Parathyroid adenoma (tissue), 2 donors: ENCODE results near the gene FBN2.

Source experiments
- H2AFZ ChIP-seq: fragments of 300-600 bp; sonication (generic); one replicate; pipeline ENCODE4 v1.7.0; 2017; ENCODE audit warnings: antibody characterized with exemption, mild to moderate bottlenecking
- H3K27ac ChIP-seq: fragments of 300-600 bp; sonication (generic); one replicate; pipeline ENCODE4 v1.7.0; 2017
- H3K27me3 ChIP-seq: fragments of 300-600 bp; sonication (generic); one replicate; pipeline ENCODE4 v1.7.0; 2017; ENCODE audit warnings: low read length; ENCODE audit not compliant: control insufficient read depth, insufficient read depth
- H3K36me3 ChIP-seq: fragments of 300-600 bp; sonication (generic); one replicate; pipeline ENCODE4 v1.7.0; 2017; ENCODE audit warnings: low read length; ENCODE audit not compliant: control insufficient read depth, insufficient read depth
- H3K4me1 ChIP-seq: fragments of 300-600 bp; sonication (generic); one replicate; pipeline ENCODE4 v1.7.0; 2017; ENCODE audit warnings: control low read depth
- H3K4me2 ChIP-seq: fragments of 300-600 bp; sonication (generic); one replicate; pipeline ENCODE4 v1.7.0; 2017; ENCODE audit warnings: low read length
- H3K4me3 ChIP-seq: fragments of 300-600 bp; sonication (generic); one replicate; pipeline ENCODE4 v1.7.0; 2017; ENCODE audit warnings: low read depth, low read length
- H3K79me2 ChIP-seq: fragments of 300-600 bp; sonication (generic); one replicate; pipeline ENCODE4 v1.7.0; 2017; ENCODE audit warnings: control low read depth
- H3K9ac ChIP-seq: fragments of 300-600 bp; sonication (generic); one replicate; pipeline ENCODE4 v1.7.0; 2017; ENCODE audit warnings: mild to moderate bottlenecking
- H3K9me3 ChIP-seq: fragments of 300-600 bp; sonication (generic); one replicate; pipeline ENCODE4 v1.7.0; 2017; ENCODE audit warnings: low read length; ENCODE audit not compliant: control insufficient read depth
- CTCF ChIP-seq: fragments of 300-600 bp; sonication (generic); IDR thresholded peaks from one replicate; pipeline ENCODE4 v1.7.0; 2017; ENCODE audit warnings: antibody characterized with exemption, mild to moderate bottlenecking
- donor health status: primary hyperparathyroidism.

Gene FBN2

GRCh38 chr5:128237546-128237945 lies 300.5 kb downstream of the FBN2 start:
- Histone ChIP-seq H3K4me2 (no peak overlapping the region), H2AFZ (no peak overlapping the region), H3K79me2 (no peaks in the 10 kb centered on the region), H3K9me3 (no peaks in the 10 kb centered on the region), H3K27ac (no peak overlapping the region), H3K4me1 (no peaks in the 10 kb centered on the region), H3K27me3 (no peaks in the 10 kb centered on the region), H3K9ac (no peak overlapping the region), H3K4me3 (no peak overlapping the region), H3K36me3 (no peaks in the 10 kb centered on the region)
- TF ChIP-seq CTCF, result no peak

- H3K27ac ChIP-seq, result no peak overlapping the region
These were observed 301.0 kb downstream of the FBN2 start for GRCh38 chr5:128237000-128237399.

GRCh38 chr5:128236334-128236733 lies 301.7 kb downstream of the FBN2 start:
- no peak overlapping the region for H3K4me2 ChIP-seq
- no peaks in the 10 kb centered on the region for H3K36me3 ChIP-seq
- no peak overlapping the region for H2AFZ ChIP-seq
- H3K9ac ChIP-seq, result no peak overlapping the region
- TF ChIP-seq CTCF, result no peak
- no peaks in the 10 kb centered on the region for H3K9me3 ChIP-seq
- no peak overlapping the region for H3K4me3 ChIP-seq
- no peak overlapping the region for H3K27ac ChIP-seq
- H3K79me2 ChIP-seq, result no peaks in the 10 kb centered on the region
- H3K4me1 ChIP-seq, result no peaks in the 10 kb centered on the region
- H3K27me3 ChIP-seq, result no peaks in the 10 kb centered on the region

More at GRCh38 chr5:128237000-128237399, 301.0 kb downstream of the FBN2 start:
- H3K79me2 ChIP-seq, result no peaks in the 10 kb centered on the region
- H3K9me3 ChIP-seq, result no peaks in the 10 kb centered on the region
- H3K4me2 ChIP-seq, result no peak overlapping the region
- no peaks in the 10 kb centered on the region for H3K4me1 ChIP-seq
- no peak overlapping the region for H2AFZ ChIP-seq
- H3K27me3 ChIP-seq, result no peaks in the 10 kb centered on the region
- H3K36me3 ChIP-seq, result no peaks in the 10 kb centered on the region
- no peak overlapping the region for H3K4me3 ChIP-seq
- TF ChIP-seq CTCF, result no peak
- H3K9ac ChIP-seq, result no peak overlapping the region

DNA sequence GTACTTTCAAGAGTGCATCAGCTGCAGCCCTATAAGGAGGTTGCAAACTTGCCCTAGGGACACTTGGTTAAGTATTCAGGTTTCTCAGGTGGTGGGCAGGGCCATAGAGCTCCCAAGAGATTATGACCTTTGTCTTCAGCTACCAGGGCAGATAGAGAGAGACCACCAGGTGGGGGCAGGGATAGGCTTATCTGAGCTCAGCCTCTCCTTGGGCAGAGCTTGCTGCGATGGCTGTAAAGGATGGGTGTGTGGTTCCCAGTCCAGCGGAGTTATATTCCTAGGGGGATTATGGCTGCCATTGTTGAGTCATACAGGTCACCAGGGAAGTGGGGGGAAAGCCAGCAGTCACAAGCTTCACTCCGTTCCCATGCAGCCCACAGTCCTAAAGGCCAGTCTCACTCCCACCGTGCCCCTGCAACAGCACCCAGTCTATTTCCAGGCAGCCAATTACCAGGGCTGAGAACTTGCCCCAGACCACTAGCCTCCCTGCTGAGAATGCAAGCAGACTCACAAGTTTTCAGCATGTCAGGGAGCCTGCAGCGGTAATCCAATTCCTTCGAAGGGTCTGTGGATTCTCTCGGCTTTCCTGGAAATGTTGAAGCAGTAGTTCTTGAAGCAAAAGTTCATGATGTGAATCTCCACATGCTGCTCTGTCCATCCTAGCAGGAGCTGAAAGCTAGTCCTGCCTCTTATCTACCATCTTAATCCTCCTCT lies 303.0 kb downstream of the FBN2 start:
- no peak overlapping the region for H3K4me3 ChIP-seq
- no peak for TF ChIP-seq CTCF

GRCh38 chr5:128228521-128228920 lies 309.5 kb downstream of the FBN2 start:
- no peak for TF ChIP-seq CTCF
- peaks cover 5% of the 10 kb centered on the region for H3K4me1 ChIP-seq
- no peak overlapping the region for H3K4me2 ChIP-seq
- H3K79me2 ChIP-seq, result no peaks in the 10 kb centered on the region
- H3K9me3 ChIP-seq, result no peaks in the 10 kb centered on the region
- no peak overlapping the region for H3K9ac ChIP-seq
- H3K36me3 ChIP-seq, result no peaks in the 10 kb centered on the region
- peak overlapping the region; percentile 39 for H2AFZ ChIP-seq
- H3K4me3 ChIP-seq, result no peak overlapping the region
- no peak overlapping the region for H3K27ac ChIP-seq
- H3K27me3 ChIP-seq, result no peaks in the 10 kb centered on the region

More for the DNA sequence above, 303.0 kb downstream of the FBN2 start:
- no peaks in the 10 kb centered on the region for H3K4me1 ChIP-seq
- no peaks in the 10 kb centered on the region for H3K9me3 ChIP-seq
- H3K79me2 ChIP-seq, result no peaks in the 10 kb centered on the region
- H3K4me2 ChIP-seq, result no peak overlapping the region
- H3K27ac ChIP-seq, result no peak overlapping the region
- H3K36me3 ChIP-seq, result no peaks in the 10 kb centered on the region
- no peak overlapping the region for H2AFZ ChIP-seq
- no peak overlapping the region for H3K9ac ChIP-seq
- H3K27me3 ChIP-seq, result no peaks in the 10 kb centered on the region
